ENCODE data around the gene CITED1.

DNA sequence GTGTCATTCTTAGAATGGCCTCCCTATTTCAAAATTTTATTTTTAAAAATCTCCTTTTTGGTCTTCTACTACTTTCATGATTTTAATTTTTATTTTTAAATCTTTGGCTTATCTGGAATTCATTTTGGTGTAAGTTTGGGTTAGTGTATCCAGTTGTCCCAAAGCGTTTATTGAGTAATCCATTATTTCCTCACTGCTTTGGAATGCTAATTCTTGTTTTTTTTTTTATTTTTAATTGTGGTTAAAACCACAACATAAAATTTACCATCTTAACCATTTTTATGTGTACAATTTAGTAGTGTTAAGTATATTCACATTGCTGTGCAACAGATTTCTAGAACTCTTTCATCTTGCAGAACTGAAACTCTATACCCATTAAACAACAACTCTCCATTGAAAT, 8.7 kb downstream of the CITED1 start:
- TF ChIP-seq SMC3 (IDR thresholded peaks at IDR 0.05; ENCODE audit: low read depth, low read length): no peak
- no peak for TF ChIP-seq CTCF (conservative IDR thresholded peaks at IDR 0.05; ENCODE audit: low read depth, low read length)
- TF ChIP-seq FOS (IDR thresholded peaks at IDR 0.05; ENCODE audit: low read depth, low read length): no peak
- TF ChIP-seq BHLHE40 (IDR thresholded peaks at IDR 0.05; ENCODE audit: low read depth, low read length): no peak
